GM12878 (cell line): ENCODE data around the gene CYP20A1. TPM values are rescaled to one million over a fixed set of nuclear protein-coding genes. Genes with fewer than 3 reads are reported as not detected.
A peak's percentile ranks its signal among the peaks of the same experiment; 100 is the strongest.

Experiments used
- ATAC-seq: fragments of 200-7000 bp; cut with Tn5 transposase; 3 replicates; pipeline ENCODE4 v1.9.1; 2020; ENCODE audit warnings: mild to moderate bottlenecking, moderate library complexity
- BruUV-seq: library from RNA; stranded (reverse); fragments of 400-500 nt; replicated peaks from 2 replicates; lab custom pipeline; 2021; lab: Mats Ljungman, UMichigan
- CTCF ChIA-PET: fragments of 300-600 bp; sonication (Branson Sonifier 250); formaldehyde crosslinking; extraction: SDS; loops from one replicate; lab custom pipeline; 2021; ENCODE audit warnings: inconsistent platforms; lab: Yijun Ruan, JAX
- POLR2A ChIA-PET: fragments of 350-600 bp; formaldehyde crosslinking; extraction: SDS; loops from one replicate; lab custom pipeline; 2021; ENCODE audit warnings: inconsistent platforms; lab: Charles Lee
- RAD21 ChIA-PET: fragments of 300-600 bp; sonication (Branson Sonifier 250); formaldehyde crosslinking; loops from one replicate; lab custom pipeline; 2023; ENCODE audit warnings: antibody characterized with exemption; ENCODE audit not compliant: unreplicated experiment; lab: Charles Lee
- SMC1A ChIA-PET: fragments of 300-600 bp; sonication (Branson Sonifier 250); formaldehyde crosslinking; loops from one replicate; lab custom pipeline; 2023; ENCODE audit not compliant: unreplicated experiment, uncharacterized antibody; lab: Charles Lee
- DNase-seq: peaks from one replicate; pipeline ENCODE4 v3.0.0-alpha.2; 2011; ENCODE audit warnings: low read depth, low spot score
- FAIRE-seq: peaks from 3 replicates; lab custom pipeline; 2011; peaks lifted over from hg19 to GRCh38; lab: Jason Lieb, UNC
- H2AFZ ChIP-seq: 2 replicates; pipeline ENCODE4 v1.6.0; 2011; ENCODE audit warnings: low read depth, low read length, control low read depth; ENCODE audit not compliant: control insufficient read depth
- H3K27ac ChIP-seq: 2 replicates; pipeline ENCODE4 v1.5.1; 2011; ENCODE audit warnings: control low read depth; ENCODE audit not compliant: control insufficient read depth, insufficient read depth
- H3K27me3 ChIP-seq, 2 experiments: replicated peaks in 1 of 2; 2 replicates each; pipeline versions ENCODE4 v1.6.0 to v1.6.1; 2011; ENCODE audit warnings: low read length in 1 of 2; ENCODE audit not compliant: control insufficient read depth in 2 of 2, insufficient read depth in 2 of 2
- H3K36me3 ChIP-seq, 2 experiments: 2 replicates each; pipeline ENCODE4 v1.5.1; 2011; ENCODE audit warnings: low read length in 1 of 2; ENCODE audit not compliant: control insufficient read depth in 2 of 2, insufficient read depth in 2 of 2
- H3K4me1 ChIP-seq: 2 replicates; pipeline ENCODE4 v1.6.1; 2011; ENCODE audit warnings: mild to moderate bottlenecking, low read length, moderate library complexity, mixed read lengths; ENCODE audit not compliant: control insufficient read depth, insufficient read depth
- H3K4me2 ChIP-seq: 2 replicates; pipeline ENCODE4 v1.6.0; 2011; ENCODE audit warnings: control low read depth; ENCODE audit not compliant: control insufficient read depth, insufficient read depth
- H3K4me3 ChIP-seq: fragments of 200-600 bp; sonication (generic); 2 replicates; pipeline ENCODE4 v1.5.1; 2016
- H3K79me2 ChIP-seq: 2 replicates; pipeline ENCODE4 v1.6.0; 2011; ENCODE audit warnings: low read length; ENCODE audit not compliant: control insufficient read depth, insufficient read depth
- H3K9ac ChIP-seq: 2 replicates; pipeline ENCODE4 v1.8.0; 2011; ENCODE audit warnings: low read length, control low read depth, mixed read lengths; ENCODE audit not compliant: control insufficient read depth, insufficient read depth
- H3K9me3 ChIP-seq: replicated peaks from 3 replicates; pipeline ENCODE4 v1.5.1; 2011; ENCODE audit warnings: mild to moderate bottlenecking, low read length; ENCODE audit not compliant: control insufficient read depth, insufficient read depth
- H4K20me1 ChIP-seq: 2 replicates; pipeline ENCODE4 v1.6.0; 2011; ENCODE audit not compliant: control insufficient read depth, insufficient read depth
- IKZF2 ChIP-seq, 2 experiments: fragments of 450-650 bp; IDR thresholded peaks; 2 replicates each; pipeline ENCODE4 v1.6.1; 2017; ENCODE audit warnings: mild to moderate bottlenecking in 2 of 2, moderate library complexity in 2 of 2
- RAD51 ChIP-seq: fragments of 450-650 bp; IDR thresholded peaks from 2 replicates; pipeline ENCODE4 v1.6.1; 2016; ENCODE audit warnings: moderate library complexity, mild to moderate bottlenecking, inconsistent platforms
- SMAD1 ChIP-seq: fragments of 450-650 bp; IDR thresholded peaks from 2 replicates; pipeline ENCODE4 v1.6.1; 2018; ENCODE audit warnings: mild to moderate bottlenecking, low read depth; ENCODE audit not compliant: partially characterized antibody
- WRNIP1 ChIP-seq: IDR thresholded peaks from 2 replicates; pipeline ENCODE4 v1.6.1; 2011; ENCODE audit warnings: low read depth, low read length, improper control_type of control experiment, borderline replicate concordance
- YY1 ChIP-seq: IDR thresholded peaks from 2 replicates; pipeline ENCODE4 v1.6.1; 2011; ENCODE audit warnings: low read depth, mild to moderate bottlenecking, low read length
- WGBS: methylation state at CpG from one replicate; pipeline ENCODE4 v1.1.6; 2016; ENCODE audit warnings: low lambda C conversion rate; ENCODE audit not compliant: insufficient replicate concordance, insufficient coverage; ENCODE audit errors: missing lambda C conversion rate; 5-methylcytosine and 5-hydroxymethylcytosine counted together
- in situ Hi-C: fragments of 300-500 bp; cut with MboI; formaldehyde crosslinking; loops from 9 replicates; pipeline ENCODE4 v1.14.3; 2018; ENCODE audit warnings: mixed read lengths
- intact Hi-C: fragments of 100-400 bp; cut with micrococcal nuclease; formaldehyde crosslinking; loops from one replicate; pipeline ENCODE4 v1.14.2; 2022; ENCODE audit not compliant: unreplicated experiment
- polyA plus RNA-seq, 11 experiments: library from polyadenylated mRNA; depleted of rRNA in 4 of 11; unstranded in 6 of 11; stranded (reverse) in 5 of 11; fragments of >200 nt; fragmentation: Nextera tagmentation in 4 of 11; fragmentation: Illumina TruSeq in 1 of 11; extraction: Ambion mirVana in 4 of 11; extraction: Trizol in 1 of 11; gene quantifications; 1 replicate in 1 of 11; 2 replicates in 10 of 11; pipeline versions ENCODE4 v1.2.1 to v1.2.3, GENCODE V29; 2011 to 2016; ENCODE audit warnings: inconsistent platforms in 2 of 11, missing spikeins in 2 of 11, low read depth in 1 of 11
- total RNA-seq, 4 experiments: library from RNA; depleted of rRNA in 3 of 4; stranded (reverse); fragments of >200 nt in 3 of 4; fragmentation: Illumina TruSeq in 1 of 4; extraction: Trizol in 1 of 4; gene quantifications; 2 replicates each; pipeline versions ENCODE4 v1.2.1 to v1.2.3, GENCODE V29; 2013 to 2021

CYP20A1 gene
- total and polyA plus RNA-seq, 10 of the 15 experiments (the other 5 are each of a cell fraction or from before 2014, with no cell fraction given), result 8.3 to 19.1 (median 12.9) TPM

- peaks cover 18% of the 10 kb centered on the region for H3K79me2 ChIP-seq
- POLR2A ChIA-PET, result interaction anchor here (1.9 kb wide), 1 partner anchor 87 kb away, joined by 8 read pairs; the partner anchor contains the start of gene ABI2
- intact Hi-C loops, result no loop called here
Observed at GRCh38 chr2:203240491-203240890, 1.7 kb downstream of the CYP20A1 start.

GRCh38 chr2:203242518-203242917, 3.7 kb downstream of the CYP20A1 start:
- ChIA-PET SMC1A (interaction anchor here (1.0 to 1.1 kb wide), 2 partner anchors 16 to 88 kb away, joined by 3 read pairs; no protein-coding TSS in a partner anchor), POLR2A (interaction anchor here (0.6 to 1.2 kb wide), 2 partner anchors 87 to 366 kb away, joined by 3 to 4 read pairs; no protein-coding TSS in a partner anchor)

More at GRCh38 chr2:203240491-203240890, 1.7 kb downstream of the CYP20A1 start:
- Histone ChIP-seq H3K4me1 (peaks cover 3% of the 10 kb centered on the region; the same call in 1 of the 2 replicates), H2AFZ (no peak overlapping the region), H3K36me3 (no peaks in the 10 kb centered on the region), H3K9me3 (no peaks in the 10 kb centered on the region), H3K9ac (no peak overlapping the region), H3K27me3 (no peaks in the 10 kb centered on the region), H3K27ac (no peak overlapping the region), H3K4me2 (peak overlapping the region; percentile 85), H3K4me3 (peak overlapping the region; percentile 95), H4K20me1 (no peaks in the 10 kb centered on the region)
- ChIA-PET RAD21 (interaction anchor here (0.6 to 0.8 kb wide), 2 partner anchors 406 to 597 kb away, joined by 3 read pairs; no protein-coding TSS in a partner anchor), CTCF (interaction anchor here (1.0 to 5.7 kb wide), 6 partner anchors 9 to 330 kb away, joined by 3 to 31 read pairs (median 3); no protein-coding TSS in a partner anchor), SMC1A (interaction anchor here (0.7 to 3.7 kb wide), 5 partner anchors 15 to 223 kb away, joined by 3 to 16 read pairs (median 3); no protein-coding TSS in a partner anchor)
- TF ChIP-seq IKZF2 (IDR thresholded peaks at IDR 0.05) (0 out of 4 replicates have a peak, but pooled peaks of 1 of the 2 experiments have one; percentile 30), RAD51 (no peak)
- no TSS peak for BruUV-seq
- ATAC-seq, result no peak
- in situ Hi-C loops, result loop anchor here (25.0 kb wide), 1 partner anchor 572 kb away; no protein-coding TSS in a partner anchor
- no peak for FAIRE-seq
- WGBS, result 59% methylated on average over 5 of the region's 5 CpGs
- DNase-seq, result no peak

More at GRCh38 chr2:203242518-203242917, 3.7 kb downstream of the CYP20A1 start:
- in situ Hi-C loops, result loop anchor here (25.0 kb wide), 1 partner anchor 570 kb away; no protein-coding TSS in a partner anchor
- CTCF ChIA-PET, result interaction anchor here (0.6 to 5.7 kb wide), 3 partner anchors 9 to 654 kb away, joined by 3 to 31 read pairs (median 4); no protein-coding TSS in a partner anchor
- Histone ChIP-seq H2AFZ (no peak overlapping the region), H3K4me1 (peaks cover 3% of the 10 kb centered on the region; the same call in 1 of the 2 replicates), H3K9me3 (no peaks in the 10 kb centered on the region), H3K36me3 (no peaks in the 10 kb centered on the region), H3K4me2 (no peak overlapping the region), H3K4me3 (no peak overlapping the region), H3K79me2 (peaks cover 18% of the 10 kb centered on the region), H4K20me1 (no peaks in the 10 kb centered on the region), H3K27me3 (no peaks in the 10 kb centered on the region), H3K9ac (no peak overlapping the region), H3K27ac (no peak overlapping the region)
- DNase-seq (no peak), FAIRE-seq (no peak), ATAC-seq (no peak)
- WGBS, result 98% methylated on average over 6 of the region's 6 CpGs
- no TSS peak for BruUV-seq
- TF ChIP-seq SMAD1 (no peak), WRNIP1 (no peak), YY1 (peak; percentile 55; the same call in 1 of the 2 replicates)
- RAD21 ChIA-PET, result no interaction called here
- intact Hi-C loops, result no loop called here
